Measurements from ENCODE around the gene PDLIM1.

GRCh38 chr10:95225136-95225535, 65.7 kb downstream of the PDLIM1 start:
- TF ChIP-seq CTCF (IDR thresholded peaks at IDR 0.05; ENCODE audit: low read depth, low read length) (no peak), POLR2A (IDR thresholded peaks at IDR 0.05; ENCODE audit: extremely low read depth, insufficient read length) (no peak)
